GM18868 (cell line): ENCODE results near the gene EIPR1.

Source experiments
- ATAC-seq: cut with Tn5 transposase; IDR thresholded peaks from one replicate; pipeline ENCODE4 v1.9.1; 2021; ENCODE audit warnings: mild to moderate bottlenecking, moderate library complexity; ENCODE audit not compliant: unreplicated experiment

Gene EIPR1

GRCh38 chr2:3377612-3378432 lies at the start of gene EIPR1:
EIPR1 (minus strand) TSS chr2:3377818; CDS start chr2:3377689, 129 bp downstream.
- ATAC-seq: peak; percentile 81

DNA sequence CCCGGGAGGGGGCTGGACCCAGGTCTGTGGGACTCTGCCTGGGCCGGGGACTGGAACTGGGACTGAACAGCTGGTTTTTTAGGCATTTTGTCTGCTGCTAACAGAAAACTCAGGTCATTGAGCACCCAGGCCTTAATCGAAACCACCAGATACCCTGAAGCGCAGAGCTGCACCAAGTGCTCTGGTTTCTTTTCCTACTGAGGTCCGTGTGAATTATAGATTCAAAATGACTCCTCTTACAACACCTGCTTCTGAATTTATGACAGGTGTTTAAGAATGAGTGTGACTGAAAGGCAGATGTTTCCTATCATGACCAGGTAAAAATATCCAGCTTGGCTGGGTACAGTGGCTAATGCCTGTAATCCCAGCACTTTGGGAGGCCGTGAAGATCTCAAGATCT lies 49.7 kb upstream of the EIPR1 start:
- peak; percentile 90 for ATAC-seq

- ATAC-seq: no peak
Measured at GRCh38 chr2:3426615-3427014, 49.0 kb upstream of the EIPR1 start.

- ATAC-seq: no peak
Measured at GRCh38 chr2:3424171-3424795, 46.7 kb upstream of the EIPR1 start.

DNA sequence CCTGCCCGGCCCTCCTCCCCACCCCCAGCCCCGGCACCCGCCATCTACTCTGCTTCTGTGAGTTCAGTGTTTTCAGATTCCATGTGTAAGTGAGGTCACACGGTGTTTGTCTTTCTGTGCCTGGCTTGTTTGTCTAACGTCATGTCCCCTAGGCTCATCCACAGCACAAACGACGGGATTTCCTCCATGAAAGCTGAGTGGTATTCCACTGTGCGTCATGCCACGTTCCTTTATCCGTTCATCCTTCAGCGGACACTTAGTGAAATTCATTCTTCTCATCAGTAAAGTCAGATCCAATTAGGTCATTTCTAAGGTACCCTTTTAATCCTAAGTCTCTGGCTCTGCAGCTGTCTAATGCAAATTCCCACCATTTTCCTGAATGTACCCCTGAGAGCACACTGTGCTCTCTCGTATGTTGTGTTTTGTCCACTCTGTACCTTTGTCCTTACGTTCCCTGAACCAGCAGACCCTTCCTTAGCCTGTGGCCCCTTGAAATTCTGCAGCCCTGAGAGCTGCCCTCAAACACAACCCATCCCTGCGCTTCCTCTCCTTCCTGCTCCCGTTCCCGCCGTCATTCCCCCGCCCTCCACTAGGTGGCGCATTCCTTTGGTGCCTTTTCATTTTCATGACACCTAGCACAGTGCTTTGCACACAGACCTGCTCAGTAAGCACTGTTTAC lies 46.0 kb upstream of the EIPR1 start:
- no peak for ATAC-seq

DNA sequence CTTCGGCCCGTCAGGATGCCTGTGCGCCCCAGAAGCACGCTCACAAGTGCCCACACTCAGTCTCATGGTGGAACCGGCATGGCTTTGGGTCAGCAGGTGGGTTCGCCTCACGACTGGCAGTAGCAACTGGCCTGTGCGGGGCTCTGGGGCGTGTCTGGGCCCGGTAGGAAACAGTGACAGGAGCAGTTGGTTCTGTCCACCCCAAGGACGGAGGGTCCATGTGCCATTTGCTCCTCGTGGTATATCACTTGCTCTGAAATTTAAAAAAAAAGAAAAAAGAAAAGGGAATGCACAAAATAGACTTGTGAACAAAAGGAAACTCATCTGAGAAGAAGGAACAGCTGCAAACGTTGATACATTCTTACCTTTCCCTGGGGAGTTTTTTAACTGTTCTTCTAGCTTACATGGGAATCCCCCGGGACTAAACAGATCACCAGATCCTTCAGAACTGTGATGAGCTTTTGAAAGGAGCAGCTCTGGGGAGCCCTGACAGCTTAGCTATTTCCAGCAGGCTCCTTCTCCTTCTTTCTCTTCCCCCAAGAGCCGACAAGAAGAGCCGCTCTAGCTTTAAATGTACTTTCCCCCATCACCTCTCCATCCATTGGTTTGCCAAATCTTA lies 44.7 kb upstream of the EIPR1 start:
- peak; percentile 68 for ATAC-seq

DNA sequence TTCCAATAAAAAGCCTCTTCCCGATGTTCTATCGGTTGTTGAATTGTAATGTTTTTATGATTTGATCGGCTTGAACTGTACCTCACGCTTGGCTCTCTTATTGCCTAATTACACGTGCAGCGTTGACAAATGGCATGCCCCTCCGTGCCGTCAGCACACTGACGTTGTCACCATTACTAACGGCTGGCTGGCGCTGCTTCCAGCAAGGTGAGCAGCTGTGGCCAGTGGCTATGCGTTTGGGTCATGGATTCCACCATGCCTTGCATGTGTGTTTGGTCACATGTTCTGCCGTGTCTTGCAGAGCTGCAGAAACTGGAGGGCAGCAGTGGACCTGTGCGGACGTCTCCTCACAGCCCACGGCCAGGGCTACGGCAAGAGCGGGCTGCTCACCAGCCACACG lies 44.0 kb upstream of the EIPR1 start:
- no peak for ATAC-seq

- no peak for ATAC-seq
Measured at GRCh38 chr2:3420769-3421397, 43.3 kb upstream of the EIPR1 start.

GRCh38 chr2:3420076-3420768 lies 42.6 kb upstream of the EIPR1 start:
- ATAC-seq: no peak

DNA sequence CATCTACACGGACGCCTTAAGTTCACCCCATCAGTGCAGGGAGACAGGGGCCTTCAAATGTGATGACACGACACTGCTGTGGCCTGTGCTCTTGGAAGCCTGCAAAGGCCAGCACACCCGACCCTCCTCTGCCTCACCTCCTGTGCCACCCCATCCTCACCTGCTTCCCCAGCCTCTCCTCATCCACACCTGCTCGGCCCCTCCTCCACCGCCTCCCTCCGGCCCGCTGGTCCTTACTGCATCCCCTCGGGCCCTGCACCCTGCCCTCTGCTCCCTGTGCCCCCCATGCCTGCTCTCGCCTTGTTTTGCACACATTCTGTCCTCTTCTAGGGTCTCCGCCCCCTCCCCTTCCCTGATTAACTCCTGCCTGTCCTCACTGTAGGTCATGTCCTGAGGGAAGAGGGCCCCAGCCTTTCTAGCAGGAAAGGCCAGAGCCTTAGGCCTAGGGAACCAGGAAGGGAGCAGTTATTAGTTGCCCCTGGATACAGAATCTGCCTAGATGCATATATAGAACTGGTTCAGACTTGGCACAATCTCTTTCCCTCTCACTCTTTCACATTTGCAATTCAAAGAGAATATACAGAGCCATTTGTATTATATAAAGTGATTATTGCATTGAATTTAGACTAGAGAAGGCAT lies 41.3 kb upstream of the EIPR1 start:
- no peak for ATAC-seq

- no peak for ATAC-seq
Measured at GRCh38 chr2:3414133-3414860, 36.7 kb upstream of the EIPR1 start.

GRCh38 chr2:3413697-3414096 lies 36.1 kb upstream of the EIPR1 start:
- ATAC-seq: no peak

- ATAC-seq: no peak
Measured at GRCh38 chr2:3411103-3411502, 33.5 kb upstream of the EIPR1 start.

- peak; percentile 42 for ATAC-seq
Measured at GRCh38 chr2:3409627-3410170, 32.1 kb upstream of the EIPR1 start.

GRCh38 chr2:3408781-3409180 lies 31.2 kb upstream of the EIPR1 start:
- no peak for ATAC-seq

- no peak for ATAC-seq
Measured at GRCh38 chr2:3406501-3406900, 28.9 kb upstream of the EIPR1 start.

- no peak for ATAC-seq
Measured at GRCh38 chr2:3405876-3406275, 28.3 kb upstream of the EIPR1 start.

GRCh38 chr2:3405307-3405706 lies 27.7 kb upstream of the EIPR1 start:
- no peak for ATAC-seq

GRCh38 chr2:3404349-3404894 lies 26.8 kb upstream of the EIPR1 start:
- no peak for ATAC-seq
